GM10266 (cell line): ENCODE results near the gene TTLL8.

ENCODE experiments used
- DNase-seq: peaks from one replicate; pipeline ENCODE4 v3.0.0; 2012; ENCODE audit errors: extremely low spot score
- TF ChIP-seq, protein P1 (sequence below): IDR thresholded peaks from 2 replicates; pipeline ENCODE4 v1.5.1; 2012; ENCODE audit warnings: mild to moderate bottlenecking, low read depth; ENCODE audit not compliant: control insufficient read depth, insufficient read depth; ENCODE audit errors: missing control alignments

TTLL8 gene

DNA sequence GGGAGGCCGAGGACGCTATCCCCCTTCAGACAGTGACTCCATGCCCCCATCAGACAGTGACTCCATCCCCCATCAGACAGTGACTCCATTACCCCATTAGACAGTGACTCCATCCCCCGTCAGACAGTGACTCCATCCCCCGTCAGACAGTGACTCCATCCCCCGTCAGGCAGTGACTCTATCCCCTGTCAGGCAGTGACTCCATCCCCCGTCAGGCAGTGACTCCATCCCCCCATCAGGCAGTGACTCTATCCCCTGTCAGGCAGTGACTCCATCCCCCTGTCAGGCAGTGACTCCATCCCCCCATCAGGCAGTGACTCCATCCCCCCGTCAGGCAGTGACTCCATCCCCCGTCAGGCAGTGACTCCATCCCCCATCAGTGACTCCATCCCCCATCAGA is 9.1 kb upstream of the TTLL8 start:
- no peak for DNase-seq
- TF ChIP-seq, protein P1, sequence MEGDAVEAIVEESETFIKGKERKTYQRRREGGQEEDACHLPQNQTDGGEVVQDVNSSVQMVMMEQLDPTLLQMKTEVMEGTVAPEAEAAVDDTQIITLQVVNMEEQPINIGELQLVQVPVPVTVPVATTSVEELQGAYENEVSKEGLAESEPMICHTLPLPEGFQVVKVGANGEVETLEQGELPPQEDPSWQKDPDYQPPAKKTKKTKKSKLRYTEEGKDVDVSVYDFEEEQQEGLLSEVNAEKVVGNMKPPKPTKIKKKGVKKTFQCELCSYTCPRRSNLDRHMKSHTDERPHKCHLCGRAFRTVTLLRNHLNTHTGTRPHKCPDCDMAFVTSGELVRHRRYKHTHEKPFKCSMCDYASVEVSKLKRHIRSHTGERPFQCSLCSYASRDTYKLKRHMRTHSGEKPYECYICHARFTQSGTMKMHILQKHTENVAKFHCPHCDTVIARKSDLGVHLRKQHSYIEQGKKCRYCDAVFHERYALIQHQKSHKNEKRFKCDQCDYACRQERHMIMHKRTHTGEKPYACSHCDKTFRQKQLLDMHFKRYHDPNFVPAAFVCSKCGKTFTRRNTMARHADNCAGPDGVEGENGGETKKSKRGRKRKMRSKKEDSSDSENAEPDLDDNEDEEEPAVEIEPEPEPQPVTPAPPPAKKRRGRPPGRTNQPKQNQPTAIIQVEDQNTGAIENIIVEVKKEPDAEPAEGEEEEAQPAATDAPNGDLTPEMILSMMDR = no peak

DNA sequence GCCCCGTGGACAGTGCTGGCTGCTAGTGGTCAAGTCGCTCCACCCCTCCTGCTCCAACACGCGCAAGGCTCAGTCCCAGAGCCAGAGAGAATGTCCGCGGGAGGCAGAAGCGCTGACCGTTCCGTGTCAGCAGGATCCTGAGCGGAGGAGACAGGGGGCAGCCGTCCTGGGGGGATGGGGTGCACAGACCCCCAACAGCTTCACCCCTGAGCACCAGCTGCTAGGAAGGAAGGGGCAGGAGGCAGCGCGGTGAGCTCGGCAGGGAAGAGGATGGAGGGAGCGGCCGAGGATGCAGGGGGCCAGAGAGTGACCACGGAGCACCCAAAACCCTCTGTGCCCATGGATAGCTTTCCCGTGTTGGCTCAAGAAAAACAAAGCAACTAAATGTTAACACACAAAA is 6.4 kb upstream of the TTLL8 start:
- no peak for DNase-seq
- TF ChIP-seq, protein P1 = no peak

DNA sequence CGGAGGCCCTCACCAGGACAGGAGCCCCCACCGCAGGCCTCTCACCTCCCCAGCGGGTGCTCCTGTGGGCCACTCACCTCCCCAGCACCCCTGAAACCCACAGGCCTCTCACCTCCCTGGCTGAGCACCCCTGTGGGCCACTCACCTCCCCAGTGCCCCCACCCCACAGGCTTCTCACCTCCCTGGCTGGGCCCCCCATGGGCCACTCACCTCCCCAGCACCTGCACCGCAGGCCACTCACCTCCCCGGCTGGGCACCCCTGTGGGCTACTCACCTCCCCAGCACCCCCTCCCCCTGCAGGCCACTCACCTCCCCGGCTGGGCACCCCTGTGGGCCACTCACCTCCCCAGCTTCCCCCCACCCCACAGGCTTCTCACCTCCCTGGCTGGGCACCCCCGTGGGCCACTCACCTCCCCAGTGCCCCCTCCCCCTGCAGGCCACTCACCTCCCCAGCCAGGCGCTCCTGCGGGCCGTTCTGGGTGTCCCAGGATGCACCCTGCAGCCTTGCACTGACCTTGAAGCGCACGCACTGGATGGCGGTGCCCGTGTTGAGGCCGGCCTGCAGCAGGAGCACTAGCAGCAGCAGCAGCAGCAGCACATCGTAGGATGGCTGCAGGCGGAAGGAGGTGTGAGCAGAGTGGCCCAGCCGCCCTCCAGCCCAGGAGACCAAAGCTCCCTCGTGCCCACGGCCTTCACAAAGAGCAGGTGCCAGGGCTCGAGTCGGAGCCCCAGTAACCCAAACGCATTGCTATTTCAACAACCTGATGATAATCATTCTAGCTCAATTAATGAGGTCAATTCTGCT is 5.7 kb upstream of the TTLL8 start:
- TF ChIP-seq, protein P1 = no peak
- no peak for DNase-seq

DNA sequence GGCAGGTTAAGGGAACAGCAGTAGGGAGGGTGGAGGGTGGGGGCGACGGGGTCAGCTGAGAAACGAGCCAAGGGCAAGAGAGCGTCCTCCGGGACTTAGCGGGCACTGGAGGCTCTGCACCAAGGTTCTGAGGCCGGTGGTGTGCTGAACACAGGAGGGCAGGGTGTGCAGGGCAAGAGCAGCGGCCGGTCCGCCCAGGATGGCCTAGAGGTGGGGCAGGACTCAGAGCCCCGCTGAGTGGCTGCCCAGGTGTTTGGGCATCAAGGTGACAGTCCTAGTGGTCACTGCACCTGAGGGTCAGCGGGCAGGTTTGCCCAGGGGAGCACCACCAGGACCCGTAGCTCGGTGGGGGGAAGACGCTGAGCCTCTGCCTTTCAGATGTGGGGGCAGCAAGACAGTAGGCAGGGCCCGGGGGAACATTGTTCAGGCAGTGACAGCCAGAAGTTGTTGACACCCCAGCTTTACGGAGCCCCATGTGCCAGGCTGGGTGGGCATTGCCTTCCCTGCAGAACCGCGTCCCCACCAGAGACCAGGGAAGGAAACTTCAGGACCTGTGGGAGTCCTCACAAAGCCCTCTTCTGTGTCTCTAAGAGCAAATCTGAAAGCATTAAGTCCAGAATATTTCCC is 4.5 kb upstream of the TTLL8 start:
- DNase-seq = no peak
- TF ChIP-seq, protein P1 = no peak

DNA sequence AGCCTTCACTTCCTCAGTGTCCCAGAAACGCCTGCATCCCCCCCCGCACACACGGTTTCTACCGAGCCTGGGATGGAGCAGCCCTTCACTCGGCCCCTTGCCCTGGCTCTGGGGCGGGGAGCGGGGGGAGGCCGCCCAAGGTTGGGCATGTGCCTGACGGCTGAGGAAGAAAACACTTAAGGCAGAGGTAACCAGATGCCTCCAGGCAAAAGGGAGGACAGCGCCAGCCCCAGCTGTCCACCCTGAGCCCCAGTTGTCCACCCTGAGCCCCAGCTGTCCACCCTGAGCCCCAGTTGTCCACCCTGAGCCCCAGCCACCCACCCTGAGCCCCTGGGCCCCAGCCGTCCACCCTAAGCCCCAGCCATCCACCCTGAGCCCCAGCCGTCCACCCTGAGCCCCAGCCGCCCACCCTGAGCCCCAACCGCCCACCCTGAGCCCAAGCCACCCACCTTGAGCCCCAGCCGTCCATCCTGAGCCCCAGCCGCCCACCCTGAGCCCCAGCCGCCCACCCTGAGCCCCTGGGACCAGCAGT is 3.8 kb upstream of the TTLL8 start:
- no peak for DNase-seq
- TF ChIP-seq, protein P1 = no peak

DNA sequence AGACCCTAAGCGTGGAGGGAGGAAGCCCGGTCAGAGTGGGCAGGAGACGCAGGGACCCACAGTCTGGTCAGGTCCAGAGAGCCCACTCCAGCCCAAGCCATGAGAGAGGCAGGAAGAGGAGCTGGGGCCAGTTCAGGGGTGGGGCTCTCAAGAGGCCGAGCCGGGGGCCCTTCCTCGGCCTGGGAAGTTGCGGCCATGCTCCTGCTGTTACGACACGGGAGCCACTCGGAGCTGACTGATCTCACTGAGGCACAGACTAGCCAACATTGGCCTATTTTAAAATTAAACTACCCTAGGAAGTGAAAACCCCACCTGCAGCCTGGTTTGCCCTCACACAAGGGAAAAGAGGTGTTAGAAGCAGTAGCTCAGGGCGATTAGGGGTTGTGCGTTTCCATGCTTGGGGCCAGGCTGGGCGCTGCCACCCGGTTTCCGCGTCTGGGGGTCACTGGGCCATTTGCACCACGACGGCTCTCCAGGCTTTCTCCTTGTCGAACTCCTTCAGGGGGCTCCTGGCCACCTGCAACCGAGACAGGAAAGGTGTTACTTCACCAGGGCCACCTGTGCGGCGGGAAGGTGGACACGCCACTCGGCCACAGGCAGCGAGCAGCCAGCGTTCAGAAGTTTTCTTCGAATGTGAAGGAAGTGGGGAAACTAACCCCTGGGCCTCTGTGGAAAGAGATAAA is 3.2 kb upstream of the TTLL8 start:
- TF ChIP-seq, protein P1 = no peak
- DNase-seq = no peak

DNA sequence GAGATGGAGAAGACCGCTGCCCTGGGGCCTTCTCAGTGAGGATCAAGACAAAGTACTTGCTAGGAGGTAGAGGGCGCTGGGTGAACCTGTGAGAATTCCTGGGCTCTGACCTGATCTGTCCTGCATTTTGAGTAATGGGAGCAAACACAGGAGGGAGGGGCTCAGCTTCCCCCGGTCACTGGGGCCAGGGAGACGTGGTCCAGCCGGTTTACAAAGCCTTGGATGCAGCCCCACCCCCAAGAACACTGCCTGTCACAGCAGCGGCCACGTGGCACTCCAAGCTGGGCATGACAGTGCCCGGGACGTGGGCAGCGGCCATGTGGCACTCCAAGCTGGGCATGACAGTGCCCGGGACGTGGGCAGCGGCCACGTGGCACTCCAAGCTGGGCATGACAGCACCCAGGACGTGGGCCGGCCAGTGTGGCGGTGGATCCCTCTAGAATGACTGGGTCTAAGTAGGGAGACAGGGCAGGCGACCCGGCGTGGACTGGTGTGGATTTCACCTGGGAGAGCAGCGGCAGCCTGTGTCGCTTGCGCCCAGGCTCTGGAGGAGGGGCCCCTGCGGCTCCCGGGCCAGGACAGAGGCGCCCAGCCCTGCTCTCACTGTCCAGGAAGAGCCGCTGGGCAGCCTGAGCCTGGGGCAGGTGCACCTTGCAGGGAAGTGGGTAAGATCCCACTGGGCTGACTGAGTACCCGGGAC is 2.5 kb upstream of the TTLL8 start:
- no peak for DNase-seq
- TF ChIP-seq, protein P1 = no peak
